ENCODE measurements around the gene PSEN2. TPM values are rescaled to one million over a fixed set of nuclear protein-coding genes. Genes with fewer than 3 reads are reported as not detected.
A peak's percentile ranks its signal among the peaks of the same experiment; 100 is the strongest.

Gene PSEN2
- total and polyA plus RNA-seq, 9 of the 15 experiments (the other 6 are each of a cell fraction or from before 2014, with no cell fraction given): 2.3 to 21.5 (median 13.7) TPM

- no peak for TF ChIP-seq ARID2 (IDR thresholded peaks at IDR 0.05)
- TF ChIP-seq, protein P1, sequence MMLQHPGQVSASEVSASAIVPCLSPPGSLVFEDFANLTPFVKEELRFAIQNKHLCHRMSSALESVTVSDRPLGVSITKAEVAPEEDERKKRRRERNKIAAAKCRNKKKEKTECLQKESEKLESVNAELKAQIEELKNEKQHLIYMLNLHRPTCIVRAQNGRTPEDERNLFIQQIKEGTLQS (IDR thresholded peaks at IDR 0.05): no peak
- TF ChIP-seq, protein P1 (CRISPR knock-in tag; conservative IDR thresholded peaks at IDR 0.05): no peak; the same call in 1 of the 2 replicates
- TF ChIP-seq ZNF449 (CRISPR knock-in tag; IDR thresholded peaks at IDR 0.05): no peak
- no peak for TF ChIP-seq AFF1 (IDR thresholded peaks at IDR 0.05; ENCODE audit: low read depth in 1 of 2, partially characterized antibody in 2 of 2)
- TF ChIP-seq ZBTB11 (CRISPR knock-in tag; IDR thresholded peaks at IDR 0.05): peak in 1 of 3 experiments; percentile 40; a peak in 1 of 6 replicates
- TF ChIP-seq CBX2 (IDR thresholded peaks at IDR 0.05; ENCODE audit: insufficient read depth, low read length, poor library complexity, severe bottlenecking): no peak
- TF ChIP-seq EGR1 (conservative IDR thresholded peaks at IDR 0.05): peak; percentile 90
- TF ChIP-seq ESRRB (CRISPR knock-in tag; IDR thresholded peaks at IDR 0.05; ENCODE audit: borderline replicate concordance): no peak
- no peak for TF ChIP-seq ZSCAN32 (CRISPR knock-in tag; IDR thresholded peaks at IDR 0.05)
- no peak for TF ChIP-seq TCF7 (IDR thresholded peaks at IDR 0.05; ENCODE audit: borderline replicate concordance)
- peak; percentile 98 for TF ChIP-seq CXXC5 (CRISPR knock-in tag; IDR thresholded peaks at IDR 0.05)
- TF ChIP-seq RBM22 (IDR thresholded peaks at IDR 0.05; ENCODE audit: low read depth, low read length, poor library complexity, severe bottlenecking): no peak
- peak; percentile 81 for TF ChIP-seq KDM5B (IDR thresholded peaks at IDR 0.05; ENCODE audit: insufficient replicate concordance, low read depth, low read length)
Measured at GRCh38 chr1:226940029-226940805, 69.8 kb downstream of the PSEN2 start, which contains the start of gene COQ8A (continued).
